Cerebellar nuclear complex (tissue), 1 donor: ENCODE results near the gene AFF3.

Source experiments
- DNase-seq, 2 experiments: peaks; one replicate each; lab custom pipeline; 2025; lab: John Stamatoyannopoulos, UW

Gene AFF3

DNA sequence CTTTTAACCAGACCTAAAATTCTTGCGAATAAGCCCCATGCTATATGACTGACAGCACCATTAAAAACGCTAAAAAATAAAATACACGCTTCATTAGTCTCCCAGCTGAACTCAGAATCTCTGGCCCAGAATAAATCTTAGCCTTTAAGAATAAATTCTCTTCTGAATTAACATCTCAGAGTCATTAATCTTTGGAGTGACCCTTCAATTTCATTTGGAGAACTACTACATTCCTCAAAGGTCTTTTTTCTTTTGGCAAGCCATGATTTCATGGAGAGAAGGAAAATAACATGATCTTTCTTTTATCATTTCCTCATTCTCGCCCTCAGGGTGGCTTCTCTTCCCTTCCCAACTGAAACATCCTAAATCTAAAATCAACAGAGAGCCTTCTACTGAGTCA is 259.0 kb downstream of the AFF3 start:
- DNase-seq, result no peak

DNA sequence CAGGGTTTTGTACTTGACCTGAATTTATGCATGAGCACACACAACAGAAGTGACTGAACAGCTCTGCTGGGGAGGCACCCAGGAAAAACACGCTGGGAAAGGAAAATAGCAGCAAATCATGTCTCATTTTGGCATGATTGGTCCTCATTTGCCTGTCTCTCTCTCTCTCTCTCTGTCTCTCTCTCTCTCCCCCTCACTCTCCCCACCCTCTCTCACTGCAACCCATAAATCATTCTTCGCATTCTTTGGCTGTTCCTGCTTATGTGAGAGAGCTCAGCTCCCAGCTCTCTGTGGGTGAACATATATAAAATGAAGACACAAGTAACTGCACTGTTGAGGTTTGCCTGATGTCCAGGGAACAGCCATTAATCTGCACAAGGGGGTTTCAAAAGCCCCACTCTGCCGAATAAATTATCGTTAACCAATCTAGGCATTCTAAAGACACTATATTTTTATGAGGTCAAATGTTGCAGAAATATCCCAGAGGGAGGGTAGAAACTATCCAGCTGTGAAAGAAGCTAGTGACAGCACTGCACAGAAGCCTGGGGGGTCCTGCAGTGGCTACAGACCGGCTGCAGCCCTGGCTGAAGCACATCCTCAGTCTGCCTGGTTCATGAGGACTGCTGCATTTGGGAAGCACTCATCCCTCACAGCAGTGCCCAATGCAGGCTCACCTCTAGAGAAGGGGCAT is 260.3 kb downstream of the AFF3 start:
- no peak for DNase-seq

DNA sequence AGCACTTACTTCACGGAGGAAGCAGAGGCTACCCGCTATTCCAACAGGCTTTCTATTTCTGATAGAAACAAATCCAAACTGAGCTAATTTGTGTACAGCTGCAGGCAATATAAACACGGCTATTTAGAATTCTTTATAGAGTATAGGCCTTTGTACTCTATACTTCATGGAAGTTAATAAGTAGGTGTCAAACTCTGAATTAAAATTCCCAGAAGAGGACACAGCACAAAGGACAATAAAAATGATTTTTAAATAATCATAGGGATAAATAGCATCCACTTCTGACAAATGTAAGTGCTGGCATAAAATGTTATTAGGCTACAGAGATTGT is 261.5 kb downstream of the AFF3 start:
- DNase-seq, result no peak

DNA sequence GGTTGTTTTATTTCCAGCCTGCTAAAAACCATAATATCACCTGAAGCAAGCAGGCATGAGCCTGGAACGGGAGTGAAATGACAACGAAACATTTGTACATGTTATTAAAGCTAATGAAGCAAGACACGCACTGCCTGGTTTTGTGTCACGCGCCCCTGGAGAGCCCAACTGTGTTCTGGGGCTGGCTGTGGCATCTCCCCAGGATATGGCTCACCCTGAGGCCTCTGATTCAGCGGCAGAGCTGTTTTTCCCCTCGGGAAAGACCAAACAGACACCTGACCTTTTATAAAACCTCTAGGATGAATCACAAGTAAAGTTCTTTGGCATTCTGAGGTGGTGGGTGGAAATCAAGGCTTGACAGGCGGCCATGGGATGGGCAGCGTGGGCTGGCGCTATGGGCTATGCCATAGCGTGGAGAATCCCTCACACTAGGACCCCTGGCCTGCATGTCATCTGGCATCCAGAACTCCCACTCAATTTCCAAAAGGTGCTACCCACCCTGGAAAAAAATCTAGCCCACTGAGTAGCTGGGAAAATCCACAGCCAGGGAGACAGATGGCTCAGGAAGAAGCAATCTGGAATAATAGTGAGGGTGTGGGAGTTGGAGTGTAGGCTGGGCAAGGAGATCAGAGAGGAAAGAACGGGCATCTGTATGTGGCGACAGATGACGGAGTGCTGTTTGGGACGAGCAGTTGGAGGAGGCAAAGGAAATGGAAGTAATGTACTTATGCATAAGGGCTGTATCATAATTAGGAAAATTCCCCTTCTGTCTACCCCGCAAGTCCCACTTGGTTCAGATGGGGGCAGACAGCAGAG is 262.0 kb downstream of the AFF3 start:
- peak; percentile 14 to 75 for DNase-seq

DNA sequence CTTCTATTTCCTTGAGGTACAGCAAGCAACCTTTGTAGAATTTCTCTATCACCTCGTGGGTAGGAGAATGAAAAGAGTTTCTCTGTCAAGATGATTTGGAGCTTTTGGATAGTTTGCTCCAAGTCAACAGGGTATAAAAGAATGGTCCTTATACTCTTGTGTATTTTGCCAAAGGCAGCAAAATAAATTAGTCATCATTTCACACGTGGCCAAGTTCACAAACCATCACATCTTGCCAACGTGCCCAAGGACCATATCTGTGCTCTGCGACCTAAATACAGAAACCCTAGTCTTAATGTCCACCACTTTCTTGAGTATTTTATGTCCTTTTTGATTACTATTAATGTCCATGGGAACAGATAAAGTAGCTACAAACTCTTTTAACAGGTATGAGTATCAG is 262.9 kb downstream of the AFF3 start:
- DNase-seq, result no peak

DNA sequence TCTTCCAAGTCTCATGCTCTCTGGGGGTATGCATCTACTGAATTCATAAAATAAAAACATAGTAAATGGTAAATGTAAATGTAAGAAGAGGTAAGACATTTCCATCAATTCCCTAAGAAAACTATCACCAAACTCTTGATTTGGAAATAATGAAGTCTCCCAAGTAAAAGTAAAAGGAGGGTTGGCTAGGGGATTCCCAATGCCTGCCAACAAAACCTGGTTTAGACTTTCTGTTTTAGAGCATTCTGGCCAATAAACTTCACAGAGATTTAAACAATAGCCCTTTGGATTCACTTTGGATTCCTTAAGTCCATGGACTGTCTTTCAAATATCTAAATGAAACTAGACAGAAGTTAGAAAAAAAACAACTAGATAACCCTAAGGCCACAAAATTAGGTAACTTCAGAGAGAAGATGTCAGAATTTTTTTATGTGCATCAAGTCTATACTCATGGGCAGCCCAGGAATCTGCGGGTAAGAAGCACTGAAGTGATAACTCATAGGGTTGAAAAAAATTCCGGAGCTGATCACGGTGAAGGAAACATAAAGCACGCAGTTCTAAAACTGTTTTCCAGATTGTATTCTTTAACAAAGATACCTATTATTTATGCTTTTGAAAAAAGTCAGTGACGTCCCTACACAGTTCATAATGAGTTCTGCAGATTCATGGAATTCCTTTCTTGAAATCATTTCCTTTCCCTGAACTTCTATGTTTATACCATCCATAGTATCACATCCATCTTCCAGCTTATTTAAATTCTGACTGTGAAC is 263.6 kb downstream of the AFF3 start:
- no peak for DNase-seq

DNA sequence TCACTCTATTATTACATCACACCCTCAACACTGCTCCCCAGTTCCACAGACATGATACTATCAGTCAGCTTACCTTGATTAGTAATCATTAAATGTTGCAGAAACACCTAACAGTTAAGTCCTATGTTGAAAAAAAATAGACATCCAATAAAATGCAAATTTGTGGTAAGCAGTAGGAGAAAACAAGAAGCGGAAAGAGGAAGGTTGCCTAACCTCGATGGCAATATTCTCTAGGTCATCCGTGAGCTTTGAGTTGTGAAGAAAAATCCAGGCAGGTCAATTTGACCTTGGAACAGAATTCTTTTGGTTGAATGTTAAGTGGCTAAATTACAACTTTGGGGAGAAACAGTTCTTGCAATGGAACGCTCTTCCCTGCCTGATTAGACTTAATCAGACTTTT is 264.4 kb downstream of the AFF3 start:
- no peak for DNase-seq

DNA sequence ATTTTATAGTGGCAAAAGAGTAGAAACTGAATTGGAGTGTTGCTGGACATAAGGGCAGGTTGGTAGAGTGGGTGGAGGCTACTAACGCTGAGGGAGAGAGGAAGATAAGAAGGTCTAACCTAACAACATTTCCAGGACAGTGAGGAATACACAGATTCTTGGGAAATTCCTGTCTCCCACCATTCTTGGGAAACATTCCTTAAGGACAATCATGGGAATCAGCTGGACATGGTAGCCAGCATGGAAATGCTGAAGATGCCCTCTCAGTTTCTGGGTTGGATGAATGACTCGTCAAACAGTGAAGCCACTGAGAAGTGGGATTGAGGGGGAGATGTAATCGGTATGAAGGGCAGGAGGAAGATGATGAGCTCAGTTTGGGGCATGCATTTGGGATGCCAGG is 265.4 kb downstream of the AFF3 start:
- no peak for DNase-seq

DNA sequence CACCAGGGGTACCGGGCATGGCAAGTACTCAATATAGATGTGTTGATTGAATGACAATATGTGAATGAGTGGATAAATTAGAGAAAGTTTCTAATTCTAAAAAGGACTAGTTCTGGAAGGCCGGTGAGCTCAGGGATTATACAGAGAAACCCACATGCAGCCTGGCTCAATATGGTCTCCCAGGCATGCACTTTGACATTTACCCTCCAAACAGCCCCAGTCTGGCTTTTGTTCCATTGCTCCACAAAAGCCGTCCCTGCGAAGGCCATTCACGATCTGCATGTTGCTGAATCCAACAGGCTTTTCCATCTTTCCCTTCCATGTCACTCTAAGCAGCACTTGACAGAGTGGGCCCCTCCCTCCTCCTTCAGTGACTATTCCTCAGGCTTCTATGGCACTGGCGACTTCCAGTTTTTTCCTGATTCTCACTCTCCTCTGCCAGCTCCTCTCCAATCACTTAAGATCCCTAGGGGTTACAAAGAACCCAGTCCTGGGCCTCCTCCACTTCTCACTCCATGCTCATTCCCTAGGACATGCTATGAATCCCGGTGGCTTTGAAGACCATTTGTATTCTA is 266.7 kb downstream of the AFF3 start:
- DNase-seq, result no peak

DNA sequence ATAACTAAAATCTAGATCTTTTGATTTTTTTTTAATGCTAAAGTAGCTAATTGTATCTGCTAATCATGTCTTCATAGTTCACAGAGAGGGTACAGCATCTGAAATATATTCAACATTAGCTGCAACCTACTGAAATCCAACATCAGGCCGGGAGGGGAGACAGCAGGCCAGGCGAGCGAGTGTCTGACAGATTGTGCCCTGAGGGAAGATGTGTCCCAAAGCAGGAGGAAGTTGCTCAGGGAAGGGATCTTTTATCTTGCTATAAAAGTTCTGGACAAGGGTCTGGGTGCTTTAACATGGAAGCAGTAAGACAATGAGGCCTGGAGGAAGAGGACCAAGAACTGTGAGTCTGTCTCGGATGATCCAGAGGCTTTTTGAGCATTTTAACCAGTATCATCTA is 274.1 kb downstream of the AFF3 start:
- DNase-seq, result no peak

DNA sequence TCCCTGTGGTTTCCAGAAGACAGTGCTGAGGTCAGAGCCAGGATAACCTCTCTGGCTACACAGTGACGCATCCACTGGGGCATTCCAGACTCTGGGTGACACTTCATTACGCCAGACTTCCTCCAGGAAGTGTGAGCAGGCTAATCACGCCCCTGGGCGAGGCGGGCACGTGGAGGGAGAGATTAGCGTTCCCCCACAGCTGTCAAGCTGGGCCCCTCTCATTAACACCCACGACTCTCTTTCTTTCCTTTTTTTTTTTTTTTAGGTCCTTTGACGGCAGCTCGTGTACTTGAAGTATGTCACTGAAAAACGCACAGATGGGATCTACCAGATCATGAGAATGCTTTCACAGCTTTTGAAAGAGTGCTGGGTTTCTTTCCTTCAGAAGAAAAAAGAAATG is 274.6 kb downstream of the AFF3 start:
- no peak for DNase-seq

DNA sequence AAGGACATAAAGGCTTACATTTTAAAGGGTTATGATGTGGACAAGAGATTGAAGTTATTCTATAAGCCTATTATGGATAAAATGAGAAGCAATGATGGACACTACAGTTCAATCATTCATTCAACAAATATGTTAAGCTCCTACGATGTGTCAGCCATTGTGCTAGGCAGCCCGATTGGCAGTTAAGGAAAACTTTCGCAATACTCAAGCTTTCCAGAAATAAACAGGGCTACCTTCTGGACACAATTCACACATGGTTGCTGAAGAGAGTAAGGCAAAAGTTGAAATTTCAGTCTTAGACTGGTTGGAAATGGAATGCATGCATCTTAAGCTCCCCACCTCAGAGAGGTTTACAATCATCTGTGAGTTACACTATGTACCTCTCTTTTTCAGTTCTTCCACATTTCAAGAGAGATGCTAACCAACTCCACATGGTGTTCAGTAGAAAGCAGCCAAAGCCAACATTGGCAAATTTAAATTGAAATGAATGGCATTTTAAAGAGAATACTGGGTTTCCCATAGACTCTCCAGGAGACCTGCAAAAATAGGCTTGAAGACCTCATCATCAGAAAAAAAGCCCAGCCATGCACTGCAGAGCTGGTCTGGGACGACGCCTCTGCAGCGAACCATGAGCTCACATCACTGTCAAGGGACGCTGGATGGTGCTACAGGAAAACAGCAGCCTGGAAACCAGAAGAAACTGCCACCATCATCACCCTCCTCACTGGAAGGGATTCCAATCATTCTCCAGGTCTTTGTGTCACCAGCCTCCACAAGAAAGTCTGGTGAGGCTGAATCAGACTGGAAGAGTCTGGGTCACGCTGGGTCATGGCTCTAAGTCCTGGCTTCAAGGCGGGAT is 276.3 kb downstream of the AFF3 start:
- DNase-seq, result no peak

DNA sequence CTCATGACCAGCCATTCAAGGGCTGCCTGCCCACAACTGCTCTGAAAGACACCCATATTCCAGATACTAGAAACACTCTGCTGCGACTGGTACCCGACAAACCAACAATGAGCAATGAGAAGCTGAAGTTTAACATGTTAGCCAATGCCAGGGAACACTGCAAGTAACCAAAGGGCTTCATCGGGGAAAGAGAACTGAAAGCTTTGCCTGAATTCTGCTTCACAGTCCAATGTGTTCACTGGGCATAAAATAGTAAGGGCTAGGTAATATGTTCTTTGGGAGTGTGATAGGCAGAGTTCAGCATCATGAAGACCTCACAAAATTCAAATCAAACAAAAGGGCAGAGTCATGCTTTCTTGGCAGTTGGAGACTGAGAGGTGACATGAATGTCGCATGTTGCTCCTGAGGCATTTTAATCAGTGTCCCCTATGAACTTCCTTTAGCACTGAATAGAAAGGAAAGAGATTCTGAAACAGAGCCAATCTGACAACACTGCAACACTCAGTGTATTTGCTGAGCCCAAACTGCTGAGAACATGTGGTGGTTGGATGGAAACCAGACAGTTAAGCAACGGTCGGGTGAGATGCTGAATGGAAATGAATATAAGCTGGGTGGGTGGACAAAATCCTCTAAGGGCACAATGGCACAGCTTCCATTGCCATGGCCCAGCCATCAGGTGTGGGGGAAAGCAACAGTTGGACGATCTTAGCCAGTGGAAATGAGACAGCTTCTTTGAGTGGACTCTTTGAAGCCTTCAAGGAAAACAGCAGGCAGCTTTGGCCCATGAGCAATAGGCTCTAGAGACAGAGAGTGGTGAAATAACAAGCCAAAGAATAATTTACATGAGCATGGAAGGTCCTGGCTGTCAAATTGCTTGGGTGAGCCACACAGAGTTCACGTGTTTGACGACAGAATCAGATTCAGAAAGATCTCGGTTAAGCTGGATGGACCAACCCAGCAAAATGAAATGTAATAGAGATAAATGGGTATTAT is 277.5 kb downstream of the AFF3 start:
- DNase-seq, result no peak

DNA sequence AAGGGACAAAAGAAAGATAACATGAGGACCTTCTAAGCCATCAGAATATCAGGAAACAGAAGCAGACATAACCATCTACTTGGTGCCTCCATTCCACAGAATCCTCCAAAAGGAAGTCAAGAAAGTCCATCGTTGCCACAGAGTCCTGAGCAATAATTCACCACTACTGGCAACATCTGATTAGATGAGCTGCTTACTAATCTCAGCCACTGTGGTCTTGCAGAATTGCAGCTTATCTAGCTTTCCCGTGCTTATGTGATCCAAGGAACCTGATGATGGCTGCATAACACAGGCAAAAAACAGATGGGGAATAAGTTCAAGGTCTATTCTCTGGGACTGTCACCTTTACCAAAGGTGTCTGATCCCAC is 278.5 kb downstream of the AFF3 start:
- DNase-seq, result no peak

DNA sequence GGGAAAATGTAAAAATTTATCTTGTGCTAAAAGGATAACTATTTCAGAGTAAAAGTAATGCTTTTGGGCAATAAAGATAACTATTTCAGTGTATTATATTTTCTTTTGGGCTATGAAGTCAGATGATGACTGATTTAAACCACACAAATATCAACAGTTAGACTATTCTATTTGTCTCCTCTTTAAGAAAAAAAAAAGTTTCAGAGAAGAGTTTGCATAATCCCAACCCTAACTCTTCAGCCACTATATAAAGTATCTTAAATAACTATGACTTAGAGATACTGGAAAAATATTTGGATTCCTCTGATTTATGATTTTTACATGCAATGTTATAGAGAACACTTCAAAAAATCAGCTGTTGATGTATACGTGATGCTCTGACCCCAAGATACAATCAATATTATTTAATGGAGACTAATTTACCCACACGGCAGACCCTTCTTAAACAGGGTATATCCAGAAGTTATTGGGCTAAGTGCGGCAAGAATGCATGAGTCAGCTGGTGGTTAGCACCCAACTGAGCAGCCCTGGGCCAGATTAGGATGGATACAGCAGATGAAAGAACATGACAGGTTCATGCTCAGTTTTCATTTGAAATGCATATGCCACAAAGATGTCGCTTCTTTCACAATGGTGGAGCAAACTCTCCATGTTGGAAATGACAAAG is 279.0 kb downstream of the AFF3 start:
- DNase-seq, result no peak

DNA sequence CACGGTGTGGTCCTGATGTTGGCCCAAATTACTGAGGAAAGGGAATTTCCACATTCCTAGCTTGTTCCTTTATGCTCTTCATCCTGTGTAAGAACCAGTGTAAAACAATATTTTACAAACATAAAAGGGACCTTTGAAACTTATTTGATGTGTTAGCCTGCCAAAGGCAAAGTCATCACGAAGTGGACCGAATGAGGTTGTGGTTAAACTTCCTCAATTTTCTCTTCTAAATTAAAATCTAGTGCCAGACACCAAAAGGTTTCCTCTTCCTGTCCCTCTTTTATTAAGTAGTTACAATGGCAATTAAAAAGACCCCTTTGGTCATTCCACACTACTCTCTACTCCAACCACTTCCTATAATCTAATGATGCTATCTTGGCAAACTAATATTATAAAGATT is 279.8 kb downstream of the AFF3 start:
- DNase-seq, result no peak

DNA sequence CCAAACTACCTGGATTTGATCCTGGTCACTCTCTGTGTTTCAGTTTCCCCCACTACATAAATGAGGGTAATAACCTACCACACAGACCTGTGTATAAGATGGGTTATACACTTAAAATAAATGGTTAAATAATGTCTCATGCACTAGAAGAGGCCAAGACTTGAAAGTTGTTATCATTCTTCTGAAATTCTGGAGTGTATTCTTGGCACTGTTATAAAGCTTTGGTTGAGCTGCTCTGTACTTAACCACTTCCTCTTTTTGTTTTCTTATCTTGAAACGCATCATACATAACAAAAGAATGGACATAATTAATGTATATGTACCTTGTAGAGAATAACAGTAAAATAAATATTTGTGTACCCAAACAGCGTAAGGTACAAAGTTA is 281.0 kb downstream of the AFF3 start:
- DNase-seq, result no peak

DNA sequence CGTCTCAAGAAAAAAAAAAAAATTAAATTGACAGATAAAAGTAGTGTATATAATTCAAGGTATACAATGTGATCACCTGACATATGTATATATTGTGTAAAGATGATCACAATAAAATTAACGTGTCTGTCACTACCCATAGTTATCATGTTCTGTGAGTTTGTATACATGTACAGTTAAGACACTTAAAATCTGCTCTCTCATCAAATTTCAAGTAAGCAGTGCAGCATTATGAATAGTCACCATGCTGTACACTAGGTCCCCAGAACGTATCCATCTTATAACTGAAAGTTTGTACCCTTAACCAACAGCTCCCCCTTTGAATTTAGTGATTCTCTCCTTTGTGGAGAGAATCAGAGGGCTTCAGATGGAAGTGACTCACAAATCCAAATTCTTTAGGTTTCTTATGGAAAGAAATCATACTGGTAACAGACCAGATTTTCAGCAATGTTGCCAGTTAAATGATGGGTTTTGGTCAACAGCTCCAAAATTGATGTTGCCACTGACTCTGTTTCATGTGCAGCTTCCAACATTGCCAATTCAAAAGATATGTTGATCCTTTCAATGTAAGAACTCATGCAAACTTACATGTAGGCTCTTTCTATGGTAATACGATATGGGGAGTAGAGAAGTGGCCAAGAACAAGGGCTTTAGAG is 281.5 kb downstream of the AFF3 start:
- DNase-seq, result no peak

DNA sequence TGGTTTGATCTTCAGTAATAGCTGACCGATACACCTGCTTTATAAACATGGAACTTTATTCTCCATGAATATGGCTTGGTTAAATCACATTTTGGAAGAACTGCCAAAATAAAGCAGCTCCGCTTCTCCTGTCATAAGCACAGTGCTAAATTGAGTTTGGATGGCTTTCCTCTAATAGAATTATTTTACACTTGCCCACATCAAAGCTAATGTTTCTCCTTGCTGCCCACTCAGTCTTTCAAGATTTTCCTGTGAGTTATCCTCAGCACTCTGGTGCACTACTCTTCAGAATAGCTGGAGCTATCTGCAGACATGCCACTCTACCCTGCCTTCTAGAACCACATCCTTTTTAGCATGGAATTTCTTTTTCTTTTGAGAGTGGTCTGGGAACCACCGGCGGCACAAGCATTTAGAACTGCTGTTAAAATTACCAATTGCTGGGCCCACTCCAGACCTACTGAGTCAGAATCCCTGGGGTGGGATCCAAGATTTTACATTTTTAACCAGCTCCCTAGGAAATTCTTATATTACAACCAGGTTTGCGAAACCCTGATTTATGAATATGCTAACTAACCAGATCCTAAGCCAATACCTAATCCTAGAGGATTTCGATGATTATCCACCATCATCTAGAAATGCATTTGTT is 283.3 kb downstream of the AFF3 start:
- no peak for DNase-seq
